ENCODE measurements around the gene RALGPS1.

The RALGPS1 gene

DNA sequence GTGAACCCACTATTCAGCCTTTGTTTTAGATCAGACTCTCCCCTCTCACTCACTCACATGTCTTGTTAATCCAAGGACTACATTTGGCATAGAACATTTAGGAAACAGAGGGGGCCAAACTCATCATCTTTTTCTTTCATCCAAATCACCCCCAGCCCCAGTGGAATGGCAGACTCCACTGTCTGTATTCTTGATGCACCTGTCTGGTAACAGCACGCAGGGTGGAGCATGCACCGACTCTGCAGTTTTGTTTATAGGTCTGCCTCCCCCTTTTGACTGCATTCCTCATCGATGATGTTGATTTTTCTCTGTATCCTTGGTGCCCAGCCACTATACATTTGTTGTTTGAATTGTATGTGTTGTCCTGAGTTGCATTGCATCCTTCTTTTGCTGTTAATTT lies 141.9 kb downstream of the RALGPS1 start:
- Mint-ChIP-seq H3K4me1 (peaks cover 17% of the 10 kb centered on the region), H3K27ac (no peak overlapping the region), H3K27me3 (no peaks in the 10 kb centered on the region), H3K9me3 (no peaks in the 10 kb centered on the region), H3K36me3 (peaks cover 24% of the 10 kb centered on the region), H3K4me3 (no peak overlapping the region)
- no peak for ATAC-seq (ENCODE audit: low read depth)
- DNase-seq (ENCODE audit: low spot score in 2 of 2): no peak

DNA sequence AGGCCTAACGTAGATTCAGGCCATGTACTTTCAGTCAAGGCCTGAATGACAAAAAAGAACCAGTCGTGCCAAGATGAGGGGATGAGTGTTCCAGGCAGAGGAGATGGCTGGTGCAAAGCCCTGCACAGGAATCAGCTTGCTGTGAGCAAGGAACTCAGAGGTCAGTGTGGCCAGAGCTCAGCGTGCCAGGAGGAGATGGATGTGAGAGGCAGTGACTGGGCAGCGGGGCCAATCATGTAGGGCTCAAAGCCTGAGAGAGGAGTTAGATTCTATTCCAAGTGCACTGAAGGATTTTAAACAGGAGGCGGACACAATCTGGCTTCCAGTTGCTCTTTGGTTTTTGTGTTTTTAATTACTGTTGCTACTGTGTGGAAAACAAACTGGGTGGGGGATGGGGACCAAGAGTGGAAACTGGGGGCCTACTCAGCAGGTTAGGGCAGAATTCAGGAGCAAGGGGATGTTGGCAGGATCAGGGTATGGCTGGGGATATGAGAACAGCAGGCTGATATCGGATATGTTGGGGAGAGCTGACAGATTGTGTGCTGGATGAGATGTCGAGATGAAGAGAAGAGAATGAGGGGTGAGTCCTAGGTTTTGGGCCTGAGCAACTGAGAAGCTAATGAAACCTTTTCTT lies 143.5 kb downstream of the RALGPS1 start:
- Mint-ChIP-seq H3K27ac (peak overlapping the region; percentile 19), H3K4me3 (no peak overlapping the region), H3K36me3 (peaks cover 24% of the 10 kb centered on the region), H3K4me1 (peaks cover 17% of the 10 kb centered on the region), H3K9me3 (no peaks in the 10 kb centered on the region), H3K27me3 (no peaks in the 10 kb centered on the region)
- DNase-seq (ENCODE audit: low spot score in 2 of 2): no peak
- no peak for ATAC-seq (ENCODE audit: low read depth)

DNA sequence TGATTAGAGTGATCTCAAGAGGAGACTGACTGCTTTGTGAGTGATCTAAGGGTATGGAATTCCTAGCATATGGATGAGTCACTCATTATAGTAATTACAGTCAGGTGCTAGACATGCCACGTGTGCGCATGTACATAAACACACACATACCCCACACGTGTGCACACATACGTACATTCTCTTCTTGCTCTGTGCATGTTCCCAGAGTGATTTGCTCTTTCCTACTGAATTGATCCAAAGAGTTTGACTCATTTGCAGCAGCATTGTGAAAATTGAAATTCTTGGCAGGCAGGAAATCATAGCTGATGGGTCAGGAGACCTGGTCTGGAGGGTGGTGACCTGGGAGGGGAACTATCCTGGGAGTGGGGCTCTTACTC lies 144.1 kb downstream of the RALGPS1 start:
- Mint-ChIP-seq H3K27me3 (no peaks in the 10 kb centered on the region), H3K27ac (no peak overlapping the region), H3K9me3 (no peaks in the 10 kb centered on the region), H3K4me1 (peaks cover 17% of the 10 kb centered on the region), H3K36me3 (peaks cover 22% of the 10 kb centered on the region), H3K4me3 (no peak overlapping the region)
- no peak for ATAC-seq (ENCODE audit: low read depth)
- no peak for DNase-seq (ENCODE audit: low spot score in 2 of 2)

DNA sequence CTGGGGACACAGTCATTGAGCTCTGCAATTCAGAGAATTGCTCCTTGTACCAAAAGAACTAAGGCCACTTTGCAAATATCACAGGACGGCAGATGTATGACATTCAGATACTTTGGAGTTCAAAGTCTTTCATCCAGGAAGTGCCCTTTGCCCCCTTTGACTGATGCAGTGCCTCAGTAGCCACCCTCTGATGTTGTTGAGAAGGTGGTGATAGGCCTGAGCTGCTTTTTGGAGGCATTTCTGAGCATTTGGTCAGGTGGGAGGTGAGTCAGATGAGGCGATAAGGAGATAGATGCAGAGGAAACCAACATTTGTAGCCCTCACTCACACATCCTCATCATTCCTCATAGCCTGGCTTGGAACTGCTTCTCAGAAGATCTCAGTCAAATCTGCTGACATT lies 144.4 kb downstream of the RALGPS1 start:
- no peak for ATAC-seq (ENCODE audit: low read depth)

DNA sequence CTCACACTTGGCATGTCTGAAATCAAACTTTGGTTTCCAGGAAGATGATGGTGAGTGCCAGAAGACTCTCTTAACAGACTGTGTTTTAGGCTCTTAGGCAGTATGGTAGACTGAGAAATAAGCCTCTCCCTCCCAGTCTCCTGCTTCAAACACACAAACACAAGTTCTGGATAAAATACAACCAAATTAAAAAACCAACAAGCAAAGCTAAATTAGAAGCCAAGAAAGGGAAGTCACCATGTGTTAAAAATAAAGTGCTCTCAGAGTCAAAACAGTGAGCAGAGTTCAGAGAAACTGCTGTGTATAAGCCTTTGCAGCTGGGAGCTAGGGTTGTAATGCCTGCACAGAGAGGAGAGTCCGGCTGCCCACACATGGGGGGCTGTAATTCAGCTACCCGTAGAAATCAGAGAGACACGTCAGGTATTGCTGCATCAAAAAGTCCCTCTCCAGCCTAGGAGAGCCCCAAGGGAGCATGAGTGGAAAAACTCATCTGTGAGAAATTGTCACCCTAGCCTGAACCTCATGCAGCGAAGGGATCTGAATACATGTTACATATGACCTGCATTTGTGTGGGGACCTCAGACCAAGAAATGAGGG lies 145.3 kb downstream of the RALGPS1 start:
- Mint-ChIP-seq H3K36me3 (peaks cover 21% of the 10 kb centered on the region), H3K4me1 (peaks cover 17% of the 10 kb centered on the region), H3K9me3 (no peaks in the 10 kb centered on the region), H3K27ac (peak overlapping the region; percentile 51), H3K4me3 (no peak overlapping the region), H3K27me3 (no peaks in the 10 kb centered on the region)
- DNase-seq (ENCODE audit: low spot score in 2 of 2) (no peak), ATAC-seq (ENCODE audit: low read depth) (peak; percentile 31)

More for the DNA sequence above, 144.4 kb downstream of the RALGPS1 start:
- Mint-ChIP-seq H3K27me3 (no peaks in the 10 kb centered on the region), H3K9me3 (no peaks in the 10 kb centered on the region), H3K4me1 (peaks cover 17% of the 10 kb centered on the region), H3K36me3 (peaks cover 22% of the 10 kb centered on the region), H3K4me3 (no peak overlapping the region), H3K27ac (peak overlapping the region; percentile 51)
- DNase-seq (ENCODE audit: low spot score in 2 of 2): no peak

DNA sequence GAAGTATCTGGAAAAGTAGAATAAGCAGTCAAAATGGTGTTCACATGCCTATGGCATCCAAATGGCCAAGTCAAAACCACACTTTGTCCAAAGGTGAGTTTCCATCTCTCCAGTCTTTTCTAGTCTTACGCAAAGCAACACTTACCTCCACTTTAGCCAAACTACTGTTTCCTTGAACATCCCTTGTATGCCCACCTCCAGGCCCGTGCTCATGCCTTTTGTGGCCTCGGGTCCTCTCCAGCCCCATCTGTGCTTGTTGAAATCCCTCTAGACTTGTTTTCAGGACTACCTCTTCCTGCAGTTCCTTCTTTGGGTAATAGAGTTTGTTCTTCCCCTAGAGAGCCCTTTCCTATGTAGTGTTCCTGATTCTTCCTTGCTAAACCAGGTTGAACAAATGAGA lies 146.8 kb downstream of the RALGPS1 start:
- Mint-ChIP-seq H3K4me1 (peaks cover 17% of the 10 kb centered on the region), H3K36me3 (peaks cover 25% of the 10 kb centered on the region), H3K9me3 (no peaks in the 10 kb centered on the region), H3K27ac (no peak overlapping the region), H3K4me3 (no peak overlapping the region), H3K27me3 (no peaks in the 10 kb centered on the region)
- DNase-seq (ENCODE audit: low spot score in 2 of 2) (no peak), ATAC-seq (ENCODE audit: low read depth) (no peak)

DNA sequence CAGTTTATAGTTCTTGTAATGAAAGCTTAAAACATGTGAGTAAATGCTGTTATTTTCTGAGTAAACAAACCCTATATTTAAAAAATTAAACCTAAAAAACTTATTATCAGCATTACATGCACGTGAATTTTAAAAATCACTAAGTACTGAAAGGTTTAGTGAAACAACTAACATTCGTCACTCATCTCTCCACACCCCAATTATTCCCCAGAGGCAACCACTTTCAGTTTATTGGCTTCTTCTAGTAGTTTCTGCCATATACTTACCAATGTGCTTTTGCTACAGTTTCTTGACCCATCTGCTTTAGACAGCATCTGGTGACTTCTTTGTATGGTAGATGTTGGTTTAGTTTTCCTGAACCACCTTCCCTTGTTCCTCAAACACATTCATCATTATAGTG lies 149.8 kb downstream of the RALGPS1 start:
- DNase-seq (ENCODE audit: low spot score in 2 of 2): no peak
- Mint-ChIP-seq H3K4me1 (peaks cover 9% of the 10 kb centered on the region), H3K4me3 (no peak overlapping the region), H3K27ac (no peak overlapping the region), H3K9me3 (no peaks in the 10 kb centered on the region), H3K36me3 (peaks cover 34% of the 10 kb centered on the region), H3K27me3 (no peaks in the 10 kb centered on the region)
- no peak for ATAC-seq (ENCODE audit: low read depth)

DNA sequence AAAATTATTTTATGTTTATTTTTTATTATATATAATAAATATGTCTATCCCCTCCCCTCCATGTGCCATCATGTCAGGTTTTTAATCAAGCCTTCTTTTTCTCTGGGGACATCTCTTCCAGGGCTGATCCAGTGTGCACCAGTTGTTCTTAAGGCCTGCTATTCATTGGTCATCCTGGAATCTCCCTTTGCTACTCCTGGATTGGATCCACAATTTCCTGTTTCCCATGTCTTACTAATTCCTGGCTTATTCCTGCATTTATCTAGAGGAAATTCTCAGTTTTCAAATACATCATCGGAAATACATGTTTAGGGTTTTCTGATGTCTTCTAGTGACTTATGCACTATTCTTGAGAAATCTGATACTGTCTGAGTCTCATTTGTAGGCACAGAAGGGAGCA lies 151.0 kb downstream of the RALGPS1 start:
- Mint-ChIP-seq H3K9me3 (peaks cover 1% of the 10 kb centered on the region), H3K4me3 (no peak overlapping the region), H3K27ac (no peak overlapping the region), H3K4me1 (peaks cover under 1% of the 10 kb centered on the region), H3K36me3 (peaks cover 44% of the 10 kb centered on the region), H3K27me3 (no peaks in the 10 kb centered on the region)
- no peak for ATAC-seq (ENCODE audit: low read depth)
- no peak for DNase-seq (ENCODE audit: low spot score in 2 of 2)

DNA sequence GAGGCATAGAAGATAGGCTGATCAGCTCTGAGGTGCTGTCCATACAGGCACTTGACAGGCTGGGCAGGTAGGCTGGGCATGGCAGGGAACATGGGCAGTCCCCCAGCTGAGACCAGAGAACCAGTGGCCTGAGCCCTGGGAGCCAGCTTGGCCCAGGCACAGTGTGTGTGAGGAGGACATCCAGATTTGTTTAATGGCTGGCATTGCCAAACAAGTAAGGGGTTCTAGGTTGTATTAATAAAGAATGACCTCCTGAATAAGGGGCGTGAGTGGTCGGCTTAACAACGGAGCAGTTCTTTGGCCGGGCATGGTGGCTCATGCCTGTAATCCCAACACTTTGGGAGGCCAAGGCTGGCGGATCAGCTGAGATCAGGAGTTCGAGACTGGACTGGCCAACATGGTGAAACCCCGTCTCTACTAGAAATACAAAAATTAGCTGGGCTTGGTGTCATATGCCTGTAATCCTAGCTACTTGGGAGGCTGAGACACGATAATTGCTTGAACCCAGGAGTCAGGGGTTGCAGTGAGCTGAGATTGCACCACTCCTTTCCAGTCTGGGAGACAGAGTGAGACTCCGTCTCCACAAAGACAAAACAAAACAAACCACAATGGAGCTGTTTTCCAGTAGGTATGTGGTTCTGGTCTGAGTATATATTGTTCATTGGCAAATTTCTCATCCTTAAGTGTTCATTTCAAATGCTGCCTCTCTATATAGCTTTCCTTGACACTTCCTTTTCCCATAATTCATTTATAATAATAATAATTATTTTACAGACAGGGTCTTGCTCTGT lies 151.7 kb downstream of the RALGPS1 start:
- Mint-ChIP-seq H3K27ac (no peak overlapping the region), H3K4me3 (no peak overlapping the region)

DNA sequence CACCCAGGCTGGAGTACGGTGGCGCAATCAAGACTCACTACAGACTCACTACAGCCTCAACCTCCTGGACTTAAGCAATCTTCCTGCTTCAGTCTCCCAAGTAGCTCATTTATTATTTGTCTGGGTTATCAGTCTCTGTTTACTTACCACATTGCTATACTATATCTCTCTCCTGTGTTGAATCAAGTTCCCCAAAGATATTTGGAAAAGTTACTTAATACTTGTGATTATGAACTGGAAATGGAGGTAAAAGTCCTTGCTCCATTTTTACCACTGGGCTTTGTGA lies 152.2 kb downstream of the RALGPS1 start:
- DNase-seq (ENCODE audit: low spot score in 2 of 2): no peak
- H3K4me1 Mint-ChIP-seq: no peaks in the 10 kb centered on the region
- peaks cover 7% of the 10 kb centered on the region for H3K9me3 Mint-ChIP-seq
- no peak overlapping the region for H3K27ac Mint-ChIP-seq
- H3K4me3 Mint-ChIP-seq: no peak overlapping the region
- no peak for ATAC-seq (ENCODE audit: low read depth)
- peaks cover 45% of the 10 kb centered on the region for H3K36me3 Mint-ChIP-seq
- no peaks in the 10 kb centered on the region for H3K27me3 Mint-ChIP-seq

More for the DNA sequence above, 151.7 kb downstream of the RALGPS1 start:
- Mint-ChIP-seq H3K9me3 (peaks cover 3% of the 10 kb centered on the region), H3K27me3 (no peaks in the 10 kb centered on the region), H3K36me3 (peaks cover 46% of the 10 kb centered on the region), H3K4me1 (no peaks in the 10 kb centered on the region)
- DNase-seq (ENCODE audit: low spot score in 2 of 2) (no peak), ATAC-seq (ENCODE audit: low read depth) (no peak)

DNA sequence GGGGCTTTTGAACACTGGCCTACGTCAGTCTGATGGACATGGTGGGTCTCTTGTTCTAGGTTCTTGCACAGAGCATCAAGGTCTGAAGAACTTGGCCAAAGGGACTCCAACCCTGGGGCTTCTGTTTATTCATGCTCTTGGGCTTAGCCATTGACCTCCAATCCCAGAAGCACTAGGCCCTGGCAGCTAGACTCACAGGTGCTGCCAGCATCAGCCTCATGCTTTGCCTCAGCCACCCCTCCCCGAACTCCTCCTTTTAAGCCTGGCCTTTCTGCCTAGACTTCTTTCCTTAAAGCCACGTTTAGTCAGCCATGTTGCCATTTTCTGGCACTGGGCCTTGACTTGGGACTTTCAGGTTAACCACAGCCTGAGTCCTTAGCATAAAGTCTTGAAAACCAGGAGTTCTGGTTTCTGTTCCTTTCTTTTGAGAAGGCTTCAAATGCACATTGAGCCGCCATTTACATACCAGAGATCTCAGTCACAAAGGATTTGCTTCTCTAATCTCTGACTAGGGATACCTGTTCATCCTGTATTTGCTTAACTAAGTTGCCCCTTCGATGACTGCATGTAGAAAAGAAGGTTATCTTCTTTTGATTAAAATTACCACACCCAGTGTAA lies 153.1 kb downstream of the RALGPS1 start:
- no peaks in the 10 kb centered on the region for H3K4me1 Mint-ChIP-seq
- H3K27me3 Mint-ChIP-seq: no peaks in the 10 kb centered on the region
- no peak for ATAC-seq (ENCODE audit: low read depth)
- H3K36me3 Mint-ChIP-seq: peaks cover 52% of the 10 kb centered on the region
- H3K9me3 Mint-ChIP-seq: peaks cover 12% of the 10 kb centered on the region
- H3K27ac Mint-ChIP-seq: no peak overlapping the region
- no peak for DNase-seq (ENCODE audit: low spot score in 2 of 2)
- H3K4me3 Mint-ChIP-seq: no peak overlapping the region

DNA sequence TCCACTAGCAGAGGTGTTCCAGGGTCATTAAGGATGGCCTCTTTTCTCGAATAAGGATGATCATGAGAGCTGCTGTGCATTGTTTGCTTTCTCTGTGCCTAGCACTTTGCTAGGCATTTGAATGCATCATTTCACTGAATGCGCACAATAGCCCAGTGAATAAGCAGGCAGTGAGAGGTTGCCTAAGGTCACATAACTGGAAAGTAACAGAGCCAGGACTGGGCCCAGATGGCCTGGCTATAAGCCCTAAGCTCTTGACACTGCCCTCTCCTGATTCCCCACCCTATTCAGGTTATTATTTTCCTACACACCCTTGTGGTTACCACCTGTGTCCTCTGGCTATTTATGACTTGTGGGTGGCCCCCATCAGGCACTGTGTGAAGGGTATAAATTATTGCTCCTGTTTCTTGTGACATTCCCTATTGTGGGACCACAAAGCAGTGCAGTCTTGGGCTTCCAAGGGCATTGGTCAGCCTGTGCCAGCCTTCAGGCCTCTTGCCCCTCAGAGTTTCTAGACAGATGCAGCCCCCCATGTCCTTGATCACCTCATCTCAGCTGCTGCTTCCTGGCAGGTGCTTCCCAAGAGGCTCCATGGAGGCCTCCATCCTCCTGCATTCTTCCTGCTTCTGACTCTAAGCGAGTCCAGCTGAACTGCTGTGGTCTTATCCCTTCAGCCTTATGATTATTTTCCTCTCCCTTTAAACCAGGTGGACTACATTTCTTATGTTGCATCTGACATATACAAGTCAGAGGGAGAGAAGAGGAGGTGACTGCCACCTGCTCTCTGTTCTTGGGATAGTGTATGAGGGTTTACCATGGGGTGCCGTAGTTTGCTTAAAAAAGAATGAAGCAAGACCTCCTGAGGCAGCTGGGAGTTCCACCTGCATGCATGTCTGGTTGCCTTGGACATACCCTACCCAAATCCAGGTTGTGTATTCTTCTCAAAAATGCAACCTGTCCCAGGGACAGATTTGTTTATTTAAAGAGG lies 160.3 kb downstream of the RALGPS1 start:
- H3K27me3 Mint-ChIP-seq: no peaks in the 10 kb centered on the region
- DNase-seq (ENCODE audit: low spot score in 2 of 2) (no peak), ATAC-seq (ENCODE audit: low read depth) (no peak)
- no peaks in the 10 kb centered on the region for H3K4me1 Mint-ChIP-seq
- H3K36me3 Mint-ChIP-seq: peaks cover 52% of the 10 kb centered on the region
- H3K27ac Mint-ChIP-seq: no peak overlapping the region
- peaks cover 12% of the 10 kb centered on the region for H3K9me3 Mint-ChIP-seq
- no peak overlapping the region for H3K4me3 Mint-ChIP-seq

DNA sequence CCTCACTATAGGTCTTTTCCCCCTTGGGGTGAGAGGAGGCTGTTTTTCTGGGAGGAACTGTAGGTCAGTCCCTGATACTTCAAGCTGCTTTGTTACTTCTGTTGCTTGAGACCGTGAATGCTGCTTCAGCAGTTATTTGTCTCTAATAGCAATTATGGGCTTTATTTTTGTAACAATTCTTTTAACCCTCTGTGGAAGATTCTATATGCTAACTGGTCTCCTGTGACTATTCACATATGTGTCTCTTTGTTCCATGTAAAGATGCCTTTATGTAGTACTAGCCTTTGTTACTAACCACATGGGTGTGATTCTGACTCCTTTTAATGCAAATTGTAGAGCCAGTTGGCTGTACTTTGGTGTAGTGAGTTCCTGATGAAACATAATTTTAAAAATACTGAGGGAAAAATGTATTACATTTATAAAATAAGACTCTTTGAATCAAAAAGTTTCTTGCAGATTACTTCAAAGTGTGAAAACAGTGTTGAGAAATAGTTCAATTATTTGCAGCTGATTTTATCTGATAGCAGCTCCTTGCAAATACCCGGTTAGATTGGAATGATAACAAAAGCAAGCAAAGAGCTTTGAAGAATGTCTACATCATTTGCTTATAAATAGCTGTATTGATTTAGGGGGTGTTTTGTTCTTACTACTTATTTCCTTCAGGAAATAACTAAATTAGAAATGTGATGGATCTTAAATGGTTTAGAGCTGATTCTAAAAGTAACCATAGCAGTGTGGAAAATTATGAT lies 161.2 kb downstream of the RALGPS1 start:
- ATAC-seq (ENCODE audit: low read depth): no peak
- Mint-ChIP-seq H3K27ac (no peak overlapping the region), H3K27me3 (no peaks in the 10 kb centered on the region), H3K4me1 (no peaks in the 10 kb centered on the region), H3K4me3 (no peak overlapping the region), H3K9me3 (peaks cover 11% of the 10 kb centered on the region), H3K36me3 (peaks cover 47% of the 10 kb centered on the region)
- DNase-seq (ENCODE audit: low spot score in 2 of 2): no peak
